ENCODE results near the gene MRPL20. TPM values are rescaled to one million over a fixed set of nuclear protein-coding genes. Genes with fewer than 3 reads are reported as not detected.

MRPL20 gene
- 86.6 and 91.1 TPM in 2 replicates for total RNA-seq

DNA sequence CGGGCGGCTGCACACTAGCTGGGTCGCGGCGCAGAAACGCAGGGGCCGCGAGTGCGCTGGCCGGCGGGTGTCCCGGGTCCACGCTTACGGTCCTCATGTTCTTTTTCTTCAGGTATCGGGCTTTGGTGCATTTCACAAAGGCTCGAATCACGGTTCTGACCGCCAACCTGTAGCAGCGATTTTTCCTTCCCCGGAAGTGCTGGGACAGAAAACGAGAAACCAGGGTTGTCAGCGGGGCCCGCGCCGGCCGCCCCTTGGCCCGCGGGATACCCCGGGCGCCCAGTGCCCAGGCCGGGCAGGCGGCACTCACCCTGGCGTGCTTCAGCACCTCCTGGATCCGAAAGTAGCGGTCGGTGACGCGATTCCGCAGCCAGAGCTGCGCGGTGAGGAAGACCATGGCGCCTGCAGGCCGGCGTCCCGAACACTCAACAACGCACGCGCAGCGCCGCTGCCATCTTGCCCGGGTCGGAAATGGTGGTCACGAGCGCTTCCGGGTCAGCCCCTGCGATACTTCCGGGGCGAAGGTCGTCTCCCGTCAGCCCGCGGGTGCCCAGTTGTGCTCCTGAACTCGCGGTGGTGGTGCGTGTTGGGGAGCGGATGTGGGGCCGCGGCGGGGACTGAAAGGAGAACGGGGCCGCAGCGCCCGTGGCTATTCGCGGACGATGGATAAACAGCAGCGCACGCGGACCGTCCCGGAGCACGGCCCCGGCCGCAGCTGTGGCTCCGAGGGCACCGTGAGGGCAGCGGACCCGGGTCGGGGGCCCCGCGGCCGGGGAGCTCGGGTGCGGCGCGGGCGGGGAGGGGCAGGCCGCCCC is at the start of gene MRPL20:
Gene MRPL20, minus strand, starts transcription at position 473 of the 815 bp plus-strand sequence. Its CDS starts 76 bp downstream, at position 397.

GRCh38 chr1:1449099-1449739 is 42.1 kb upstream of the MRPL20 start, which contains the start of gene ATAD3C:
Gene ATAD3C, plus strand, starts transcription at chr1:1449689. Its CDS starts 995 bp downstream, at chr1:1450684.

DNA sequence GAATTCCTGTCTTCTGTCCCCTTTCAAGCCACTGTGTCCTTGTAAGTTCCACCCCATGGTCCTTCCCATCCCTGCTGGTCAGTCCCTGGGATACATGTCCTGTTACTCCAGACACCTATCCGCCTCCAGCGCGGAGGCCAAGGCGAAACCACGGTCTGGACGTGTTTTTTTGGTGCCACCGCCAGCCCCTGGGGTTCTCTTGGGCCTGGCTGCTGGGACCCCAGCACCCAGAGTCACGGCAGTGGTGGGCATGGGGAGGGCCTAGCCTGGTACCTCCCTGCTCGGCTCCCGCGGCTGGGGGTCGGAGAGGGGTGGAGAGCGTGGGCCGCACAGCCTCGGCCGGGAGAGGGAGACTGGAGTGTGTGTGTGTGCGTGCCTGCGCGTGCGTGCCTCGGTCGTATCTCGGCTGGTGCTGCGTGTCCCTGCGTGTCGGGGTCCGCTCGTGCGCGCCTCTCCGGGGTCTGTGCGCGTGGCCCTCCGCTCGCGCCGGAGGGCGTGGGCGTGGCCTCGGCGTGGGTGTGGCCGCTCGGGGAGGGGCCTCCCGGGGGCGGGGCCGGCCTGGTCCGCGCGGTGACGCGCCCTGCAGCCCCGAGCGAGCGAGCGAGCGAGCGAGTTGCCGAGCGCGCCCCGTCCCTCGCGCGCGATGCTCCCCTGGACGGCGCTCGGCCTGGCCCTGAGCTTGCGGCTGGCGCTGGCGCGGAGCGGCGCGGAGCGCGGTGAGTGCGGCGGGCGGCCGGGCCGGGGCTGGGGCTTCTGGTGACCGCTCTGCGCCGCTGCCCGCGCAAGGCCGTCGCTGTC is 28.2 kb upstream of the MRPL20 start, which contains the start of gene VWA1:
Gene VWA1, plus strand, starts transcription at position 585 of the 798 bp plus-strand sequence. Its CDS starts 59 bp downstream, at position 644.

GRCh38 chr1:1421147-1421906 is 14.2 kb upstream of the MRPL20 start, which contains the start of gene ANKRD65:
Gene ANKRD65, minus strand, starts transcription at chr1:1421276. Its CDS starts 271 bp downstream, at chr1:1421005.

GRCh38 chr1:1399187-1399871 is 7.8 kb downstream of the MRPL20 start, which contains the start of gene CCNL2:
Gene CCNL2, minus strand, starts transcription at chr1:1399335. Its CDS starts 29 bp downstream, at chr1:1399306.

GRCh38 chr1:1374929-1375662 is 32.0 kb downstream of the MRPL20 start, which contains the start of gene AURKAIP1:
Gene AURKAIP1, minus strand, starts transcription at chr1:1375207. Its CDS starts 451 bp downstream, at chr1:1374756.

GRCh38 chr1:1358433-1359271 is 48.4 kb downstream of the MRPL20 start, which contains the start of gene MXRA8:
Gene MXRA8, minus strand, starts transcription at chr1:1358555. Its CDS starts 51 bp downstream, at chr1:1358504.

Other genes starting within 250 kb of the MRPL20 start
- gene TTLL10, start 233.4 kb downstream of the MRPL20 start, total RNA-seq: not detected in 2 replicates
- 0.11 TPM in 1 of 2 replicates, not detected in the other for gene TNFRSF18, start 200.7 kb downstream of the MRPL20 start, total RNA-seq
- 1.2 and 1.7 TPM in 2 replicates for gene TNFRSF4, start 193.1 kb downstream of the MRPL20 start, total RNA-seq
- gene SDF4, start 175.3 kb downstream of the MRPL20 start, total RNA-seq: 79.1 and 94.0 TPM in 2 replicates
- gene B3GALT6, start 175.1 kb downstream of the MRPL20 start, total RNA-seq: 21.3 and 23.4 TPM in 2 replicates
- gene C1QTNF12, start 160.6 kb downstream of the MRPL20 start, total RNA-seq: 0.09 and 0.22 TPM in 2 replicates
- gene UBE2J2, start 133.4 kb downstream of the MRPL20 start, total RNA-seq: 27.4 and 32.7 TPM in 2 replicates
- 0.22 and 0.26 TPM in 2 replicates for gene SCNN1D, start 126.9 kb downstream of the MRPL20 start, total RNA-seq
- gene ACAP3, start 99.4 kb downstream of the MRPL20 start, total RNA-seq: 14.3 and 14.4 TPM in 2 replicates
- gene PUSL1, start 98.7 kb downstream of the MRPL20 start, total RNA-seq: 7.3 and 8.6 TPM in 2 replicates
- 51.3 and 52.0 TPM in 2 replicates for gene INTS11, start 82.6 kb downstream of the MRPL20 start, total RNA-seq
- 11.7 and 14.0 TPM in 2 replicates for gene CPTP, start 82.5 kb downstream of the MRPL20 start, total RNA-seq
- 0.09 and 0.11 TPM in 2 replicates for gene TAS1R3, start 76.0 kb downstream of the MRPL20 start, total RNA-seq
- gene DVL1, start 57.9 kb downstream of the MRPL20 start, total RNA-seq: 31.0 and 35.3 TPM in 2 replicates
- gene MXRA8, start 48.7 kb downstream of the MRPL20 start, total RNA-seq: 0.09 and 0.98 TPM in 2 replicates
- gene AURKAIP1, start 32.1 kb downstream of the MRPL20 start, total RNA-seq: 67.6 and 68.1 TPM in 2 replicates
- gene CCNL2, start 8.0 kb downstream of the MRPL20 start, total RNA-seq: 68.4 and 96.8 TPM in 2 replicates
- gene ANKRD65, start 14.0 kb upstream of the MRPL20 start, total RNA-seq: 0.11 and 0.34 TPM in 2 replicates
- gene VWA1, start 28.4 kb upstream of the MRPL20 start, total RNA-seq: 4.2 and 13.1 TPM in 2 replicates
- gene ATAD3C, start 42.4 kb upstream of the MRPL20 start, total RNA-seq: 0.11 and 0.52 TPM in 2 replicates
- gene ATAD3B, start 64.5 kb upstream of the MRPL20 start, total RNA-seq: 12.4 and 20.0 TPM in 2 replicates
- 13.1 and 19.4 TPM in 2 replicates for gene ATAD3A, start 104.9 kb upstream of the MRPL20 start, total RNA-seq
- 1.2 TPM in 2 replicates for gene TMEM240, start 133.3 kb upstream of the MRPL20 start, total RNA-seq
- gene SSU72, start 167.6 kb upstream of the MRPL20 start, total RNA-seq: 54.4 and 54.6 TPM in 2 replicates
- 0.60 and 0.65 TPM in 2 replicates for gene FNDC10, start 192.8 kb upstream of the MRPL20 start, total RNA-seq
- 33.8 and 35.0 TPM in 2 replicates for gene MIB2, start 208.2 kb upstream of the MRPL20 start, total RNA-seq
- gene MMP23B, start 224.9 kb upstream of the MRPL20 start, total RNA-seq: 0.17 and 1.1 TPM in 2 replicates

All from dermis lymphatic vessel endothelial cell (primary cell).